ENCODE results near the gene MRPL34. TPM values are rescaled to one million over a fixed set of nuclear protein-coding genes. Genes with fewer than 3 reads are reported as not detected.

The MRPL34 gene
- total RNA-seq, 1 experiment from 2014 or later = 87.7 TPM

DNA sequence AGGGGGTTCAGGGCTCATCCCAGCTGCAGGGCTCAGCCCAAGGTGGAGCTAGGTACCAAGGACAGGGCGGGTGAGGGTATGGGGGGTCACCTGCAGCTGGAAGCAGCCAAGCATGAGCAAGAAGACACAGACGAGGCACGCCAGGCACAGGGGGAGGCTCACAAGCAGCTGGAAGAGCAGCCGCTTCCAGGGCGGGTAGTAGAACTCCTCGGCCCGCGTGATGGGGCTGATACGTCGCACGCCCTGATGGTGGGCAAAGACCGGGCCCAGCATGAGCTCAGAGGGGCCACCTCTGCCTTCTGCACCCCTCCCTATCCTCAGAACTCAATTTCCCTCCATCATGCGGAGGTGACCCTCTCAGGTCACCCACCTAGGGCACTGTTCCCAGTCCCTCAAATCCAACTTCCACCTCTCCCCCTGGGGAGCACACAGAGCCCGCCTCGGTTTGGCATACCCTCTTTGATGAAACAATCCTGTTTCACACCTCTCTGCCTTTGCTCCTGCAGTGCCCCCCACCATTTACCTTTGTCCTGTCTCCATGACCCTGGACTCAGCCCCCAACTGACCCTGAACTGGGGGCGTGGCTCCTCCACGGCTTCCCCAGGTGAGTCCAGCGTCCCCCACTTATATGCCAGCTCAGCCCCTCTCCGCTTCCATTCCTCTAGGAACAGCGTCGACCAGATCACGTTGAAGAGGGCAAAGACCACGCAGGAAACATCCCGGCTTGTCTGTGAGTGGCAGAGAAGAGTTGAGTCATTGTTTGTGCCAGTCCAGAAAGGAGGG is 24.8 kb downstream of the MRPL34 start:
- ChIA-PET CTCF (no interaction called here), POLR2A (no interaction called here)
- DNase-seq (ENCODE audit: low read depth, low spot score) = no peak
- ATAC-seq = no peak
- H3K27me3 ChIP-seq (ENCODE audit: control insufficient read depth, insufficient read depth, low read length) = no peaks in the 10 kb centered on the region
- H3K27ac ChIP-seq (ENCODE audit: low read length) = no peak overlapping the region
- H3K4me1 ChIP-seq (ENCODE audit: control insufficient read depth, insufficient read depth, low read length) = peaks cover 5% of the 10 kb centered on the region; the same call in 1 of the 2 replicates
- H3K4me3 ChIP-seq (ENCODE audit: low read depth in 2 of 2, low read length in 2 of 2) = no peak overlapping the region
- TF ChIP-seq SIN3A (IDR thresholded peaks at IDR 0.05; ENCODE audit: borderline replicate concordance, insufficient read depth, low read depth, low read length) (no peak), POLR2AphosphoS5 (IDR thresholded peaks at IDR 0.05; ENCODE audit: low read depth, low read length) (no peak), REST (IDR thresholded peaks at IDR 0.05; ENCODE audit: insufficient read depth in 1 of 2, low read depth in 2 of 2, low read length in 1 of 2) (no peak), TCF7L2 (IDR thresholded peaks at IDR 0.05; ENCODE audit: low read depth, low read length) (no peak)
- TF ChIP-seq, protein P1, sequence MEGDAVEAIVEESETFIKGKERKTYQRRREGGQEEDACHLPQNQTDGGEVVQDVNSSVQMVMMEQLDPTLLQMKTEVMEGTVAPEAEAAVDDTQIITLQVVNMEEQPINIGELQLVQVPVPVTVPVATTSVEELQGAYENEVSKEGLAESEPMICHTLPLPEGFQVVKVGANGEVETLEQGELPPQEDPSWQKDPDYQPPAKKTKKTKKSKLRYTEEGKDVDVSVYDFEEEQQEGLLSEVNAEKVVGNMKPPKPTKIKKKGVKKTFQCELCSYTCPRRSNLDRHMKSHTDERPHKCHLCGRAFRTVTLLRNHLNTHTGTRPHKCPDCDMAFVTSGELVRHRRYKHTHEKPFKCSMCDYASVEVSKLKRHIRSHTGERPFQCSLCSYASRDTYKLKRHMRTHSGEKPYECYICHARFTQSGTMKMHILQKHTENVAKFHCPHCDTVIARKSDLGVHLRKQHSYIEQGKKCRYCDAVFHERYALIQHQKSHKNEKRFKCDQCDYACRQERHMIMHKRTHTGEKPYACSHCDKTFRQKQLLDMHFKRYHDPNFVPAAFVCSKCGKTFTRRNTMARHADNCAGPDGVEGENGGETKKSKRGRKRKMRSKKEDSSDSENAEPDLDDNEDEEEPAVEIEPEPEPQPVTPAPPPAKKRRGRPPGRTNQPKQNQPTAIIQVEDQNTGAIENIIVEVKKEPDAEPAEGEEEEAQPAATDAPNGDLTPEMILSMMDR (IDR thresholded peaks at IDR 0.05) = no peak
- BruUV-seq (replicated peaks) = no TSS peak
- H3K36me3 ChIP-seq (ENCODE audit: control insufficient read depth, insufficient read depth, low read length) = peaks cover 4% of the 10 kb centered on the region; the same call in 1 of the 2 replicates
- in situ Hi-C loops (cut with HindIII; ENCODE audit: low pct_unique_long_range_greater_than_20kb, low sequenced_read_pairs) (no loop called here), intact Hi-C loops (cut with micrococcal nuclease; ENCODE audit: unreplicated experiment) (no loop called here)
- no peaks in the 10 kb centered on the region for H3K9me3 ChIP-seq (ENCODE audit: control insufficient read depth, insufficient read depth, low read depth, low read length)

GRCh38 chr19:17331045-17331558 is 25.4 kb downstream of the MRPL34 start:
- no peak for ATAC-seq
- POLR2A ChIA-PET = no interaction called here
- Histone ChIP-seq H3K9me3 (ENCODE audit: control insufficient read depth, insufficient read depth, low read depth, low read length) (no peaks in the 10 kb centered on the region), H3K27me3 (ENCODE audit: control insufficient read depth, insufficient read depth, low read length) (no peaks in the 10 kb centered on the region), H3K4me3 (ENCODE audit: low read depth in 2 of 2, low read length in 2 of 2) (no peak overlapping the region), H3K4me1 (ENCODE audit: control insufficient read depth, insufficient read depth, low read length) (peaks cover 8% of the 10 kb centered on the region; the same call in 1 of the 2 replicates), H3K27ac (ENCODE audit: low read length) (no peak overlapping the region), H3K36me3 (ENCODE audit: control insufficient read depth, insufficient read depth, low read length) (peaks cover 4% of the 10 kb centered on the region; the same call in 1 of the 2 replicates)
- no peak for TF ChIP-seq SIN3A (IDR thresholded peaks at IDR 0.05; ENCODE audit: borderline replicate concordance, insufficient read depth, low read depth, low read length)
- TF ChIP-seq, protein P1 (IDR thresholded peaks at IDR 0.05) = no peak
- TF ChIP-seq POLR2AphosphoS5 (IDR thresholded peaks at IDR 0.05; ENCODE audit: low read depth, low read length) = no peak
- TF ChIP-seq TCF7L2 (IDR thresholded peaks at IDR 0.05; ENCODE audit: low read depth, low read length) = no peak
- TF ChIP-seq REST (IDR thresholded peaks at IDR 0.05; ENCODE audit: insufficient read depth in 1 of 2, low read depth in 2 of 2, low read length in 1 of 2) = no peak
- in situ Hi-C loops (cut with HindIII; ENCODE audit: low pct_unique_long_range_greater_than_20kb, low sequenced_read_pairs) = no loop called here
- no TSS peak for BruUV-seq (replicated peaks)
- CTCF ChIA-PET = interaction anchor here (0.7 kb wide), 1 partner anchor 57 kb away, joined by 3 read pairs; no protein-coding TSS in a partner anchor
- DNase-seq (ENCODE audit: low read depth, low spot score) = no peak
- intact Hi-C loops (cut with micrococcal nuclease; ENCODE audit: unreplicated experiment) = no loop called here
